ENCODE data around the gene KLK14.

GRCh38 chr19:51043497-51043896, 39.2 kb downstream of the KLK14 start:
- TF ChIP-seq, protein P1, sequence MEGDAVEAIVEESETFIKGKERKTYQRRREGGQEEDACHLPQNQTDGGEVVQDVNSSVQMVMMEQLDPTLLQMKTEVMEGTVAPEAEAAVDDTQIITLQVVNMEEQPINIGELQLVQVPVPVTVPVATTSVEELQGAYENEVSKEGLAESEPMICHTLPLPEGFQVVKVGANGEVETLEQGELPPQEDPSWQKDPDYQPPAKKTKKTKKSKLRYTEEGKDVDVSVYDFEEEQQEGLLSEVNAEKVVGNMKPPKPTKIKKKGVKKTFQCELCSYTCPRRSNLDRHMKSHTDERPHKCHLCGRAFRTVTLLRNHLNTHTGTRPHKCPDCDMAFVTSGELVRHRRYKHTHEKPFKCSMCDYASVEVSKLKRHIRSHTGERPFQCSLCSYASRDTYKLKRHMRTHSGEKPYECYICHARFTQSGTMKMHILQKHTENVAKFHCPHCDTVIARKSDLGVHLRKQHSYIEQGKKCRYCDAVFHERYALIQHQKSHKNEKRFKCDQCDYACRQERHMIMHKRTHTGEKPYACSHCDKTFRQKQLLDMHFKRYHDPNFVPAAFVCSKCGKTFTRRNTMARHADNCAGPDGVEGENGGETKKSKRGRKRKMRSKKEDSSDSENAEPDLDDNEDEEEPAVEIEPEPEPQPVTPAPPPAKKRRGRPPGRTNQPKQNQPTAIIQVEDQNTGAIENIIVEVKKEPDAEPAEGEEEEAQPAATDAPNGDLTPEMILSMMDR (tag by site-specific recombination; IDR thresholded peaks at IDR 0.05) = no peak
- TF ChIP-seq ZSCAN23 (tag by site-specific recombination; IDR thresholded peaks at IDR 0.05) (no peak), REST (tag by site-specific recombination; IDR thresholded peaks at IDR 0.05) (no peak), BCL11A (tag by site-specific recombination; IDR thresholded peaks at IDR 0.05; ENCODE audit: low read depth) (no peak), TCF7L2 (IDR thresholded peaks at IDR 0.05; ENCODE audit: borderline replicate concordance, low read depth, low read length) (no peak), ZNF274 (IDR thresholded peaks at IDR 0.05; ENCODE audit: low read length) (no peak), ZNF274 (tag by site-specific recombination; IDR thresholded peaks at IDR 0.05; ENCODE audit: borderline replicate concordance) (no peak), GLI2 (tag by site-specific recombination; IDR thresholded peaks at IDR 0.05; ENCODE audit: borderline replicate concordance, low read depth) (no peak), HOXC10 (CRISPR knock-in tag; IDR thresholded peaks at IDR 0.05) (no peak), ZBTB17 (tag by site-specific recombination; IDR thresholded peaks at IDR 0.05) (no peak), ZNF747 (tag by site-specific recombination; IDR thresholded peaks at IDR 0.05) (no peak)
- TF ChIP-seq, protein P2, sequence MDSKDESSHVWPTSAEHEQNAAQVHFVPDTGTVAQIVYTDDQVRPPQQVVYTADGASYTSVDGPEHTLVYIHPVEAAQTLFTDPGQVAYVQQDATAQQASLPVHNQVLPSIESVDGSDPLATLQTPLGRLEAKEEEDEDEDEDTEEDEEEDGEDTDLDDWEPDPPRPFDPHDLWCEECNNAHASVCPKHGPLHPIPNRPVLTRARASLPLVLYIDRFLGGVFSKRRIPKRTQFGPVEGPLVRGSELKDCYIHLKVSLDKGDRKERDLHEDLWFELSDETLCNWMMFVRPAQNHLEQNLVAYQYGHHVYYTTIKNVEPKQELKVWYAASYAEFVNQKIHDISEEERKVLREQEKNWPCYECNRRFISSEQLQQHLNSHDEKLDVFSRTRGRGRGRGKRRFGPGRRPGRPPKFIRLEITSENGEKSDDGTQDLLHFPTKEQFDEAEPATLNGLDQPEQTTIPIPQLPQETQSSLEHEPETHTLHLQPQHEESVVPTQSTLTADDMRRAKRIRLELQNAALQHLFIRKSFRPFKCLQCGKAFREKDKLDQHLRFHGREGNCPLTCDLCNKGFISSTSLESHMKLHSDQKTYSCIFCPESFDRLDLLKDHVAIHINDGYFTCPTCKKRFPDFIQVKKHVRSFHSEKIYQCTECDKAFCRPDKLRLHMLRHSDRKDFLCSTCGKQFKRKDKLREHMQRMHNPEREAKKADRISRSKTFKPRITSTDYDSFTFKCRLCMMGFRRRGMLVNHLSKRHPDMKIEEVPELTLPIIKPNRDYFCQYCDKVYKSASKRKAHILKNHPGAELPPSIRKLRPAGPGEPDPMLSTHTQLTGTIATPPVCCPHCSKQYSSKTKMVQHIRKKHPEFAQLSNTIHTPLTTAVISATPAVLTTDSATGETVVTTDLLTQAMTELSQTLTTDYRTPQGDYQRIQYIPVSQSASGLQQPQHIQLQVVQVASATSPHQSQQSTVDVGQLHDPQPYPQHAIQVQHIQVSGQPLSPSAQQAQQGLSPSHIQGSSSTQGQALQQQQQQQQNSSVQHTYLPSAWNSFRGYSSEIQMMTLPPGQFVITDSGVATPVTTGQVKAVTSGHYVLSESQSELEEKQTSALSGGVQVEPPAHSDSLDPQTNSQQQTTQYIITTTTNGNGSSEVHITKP (tag by site-specific recombination; IDR thresholded peaks at IDR 0.05) = no peak
- TF ChIP-seq, protein P3, sequence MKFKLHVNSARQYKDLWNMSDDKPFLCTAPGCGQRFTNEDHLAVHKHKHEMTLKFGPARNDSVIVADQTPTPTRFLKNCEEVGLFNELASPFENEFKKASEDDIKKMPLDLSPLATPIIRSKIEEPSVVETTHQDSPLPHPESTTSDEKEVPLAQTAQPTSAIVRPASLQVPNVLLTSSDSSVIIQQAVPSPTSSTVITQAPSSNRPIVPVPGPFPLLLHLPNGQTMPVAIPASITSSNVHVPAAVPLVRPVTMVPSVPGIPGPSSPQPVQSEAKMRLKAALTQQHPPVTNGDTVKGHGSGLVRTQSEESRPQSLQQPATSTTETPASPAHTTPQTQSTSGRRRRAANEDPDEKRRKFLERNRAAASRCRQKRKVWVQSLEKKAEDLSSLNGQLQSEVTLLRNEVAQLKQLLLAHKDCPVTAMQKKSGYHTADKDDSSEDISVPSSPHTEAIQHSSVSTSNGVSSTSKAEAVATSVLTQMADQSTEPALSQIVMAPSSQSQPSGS (tag by site-specific recombination; IDR thresholded peaks at IDR 0.05; ENCODE audit: low read depth) = no peak

Data from HEK293 (cell line).